Activated naive CD4-positive, alpha-beta T cell (primary cell): ENCODE results near the gene ZNF580.

Experiments used
- DNase-seq, 4 experiments: peaks; one replicate each; lab custom pipeline; 2025; lab: John Stamatoyannopoulos, UW

The ZNF580 gene

GRCh38 chr19:55660404-55660803, 19.6 kb downstream of the ZNF580 start:
- DNase-seq: no peak

GRCh38 chr19:55660991-55661390, 20.2 kb downstream of the ZNF580 start:
- DNase-seq: no peak

- no peak for DNase-seq
These were observed 21.0 kb downstream of the ZNF580 start for GRCh38 chr19:55661826-55662225.

GRCh38 chr19:55663846-55664536, 23.2 kb downstream of the ZNF580 start:
- DNase-seq: no peak

- DNase-seq: no peak
These were observed 25.7 kb downstream of the ZNF580 start for GRCh38 chr19:55666343-55667005.

GRCh38 chr19:55667006-55667381, 26.2 kb downstream of the ZNF580 start:
- DNase-seq: no peak

- DNase-seq: no peak
These were observed 26.7 kb downstream of the ZNF580 start for GRCh38 chr19:55667511-55667910.

- no peak for DNase-seq
These were observed 27.2 kb downstream of the ZNF580 start for GRCh38 chr19:55667958-55668357.

- DNase-seq: no peak
These were observed 28.0 kb downstream of the ZNF580 start for GRCh38 chr19:55668603-55669348.

- DNase-seq: no peak
These were observed 28.8 kb downstream of the ZNF580 start for GRCh38 chr19:55669418-55670279.

- peak in 1 of 4 experiments; percentile 30 for DNase-seq
These were observed 29.7 kb downstream of the ZNF580 start for GRCh38 chr19:55670280-55671053.

GRCh38 chr19:55671054-55671378, 30.2 kb downstream of the ZNF580 start:
- DNase-seq: no peak

GRCh38 chr19:55672418-55672817, 31.6 kb downstream of the ZNF580 start:
- no peak for DNase-seq

- DNase-seq: no peak
These were observed 32.7 kb downstream of the ZNF580 start for GRCh38 chr19:55673465-55673864.

- DNase-seq: no peak
These were observed 33.1 kb downstream of the ZNF580 start for GRCh38 chr19:55673889-55674288.

- no peak for DNase-seq
These were observed 33.6 kb downstream of the ZNF580 start for GRCh38 chr19:55674459-55674840.

GRCh38 chr19:55674841-55675660, 34.2 kb downstream of the ZNF580 start, which contains the start of gene EPN1:
Gene EPN1 (plus strand): TSS chr19:55675226. CDS start chr19:55678628, 3,402 bp downstream.
- peak; percentile 88 to 97 (median 96) for DNase-seq

- no peak for DNase-seq
These were observed 35.0 kb downstream of the ZNF580 start for GRCh38 chr19:55675661-55676354.

GRCh38 chr19:55676383-55676782, 35.6 kb downstream of the ZNF580 start:
- no peak for DNase-seq
